Stimulated activated CD4-positive, alpha-beta T cell treated with anti-CD3 and anti-CD28 coated beads, Interleukin-15, amount 100 ng/mL, for 24 hours (primary cell): ENCODE data around the gene HOXD3.

ENCODE experiments used
- DNase-seq: peaks from one replicate; pipeline ENCODE4 v3.0.0-alpha.2; 2020

HOXD3 gene

GRCh38 chr2:176156807-176157498, at the start of gene HOXD3:
TSS of gene HOXD3 (plus strand) at chr2:176157307. CDS start at chr2:176169115, 11,808 bp downstream.
- no peak for DNase-seq

GRCh38 chr2:176107731-176108181, 49.4 kb upstream of the HOXD3 start:
- DNase-seq: no peak

- no peak for DNase-seq
These were observed 47.8 kb upstream of the HOXD3 start for GRCh38 chr2:176109192-176109901.

- no peak for DNase-seq
These were observed 47.2 kb upstream of the HOXD3 start for GRCh38 chr2:176109946-176110345.

- DNase-seq: no peak
These were observed 46.4 kb upstream of the HOXD3 start for GRCh38 chr2:176110415-176111308.

GRCh38 chr2:176111309-176111663, 45.8 kb upstream of the HOXD3 start:
- DNase-seq: no peak

- DNase-seq: no peak
These were observed 45.2 kb upstream of the HOXD3 start for GRCh38 chr2:176111846-176112374.

GRCh38 chr2:176112375-176113302, 44.5 kb upstream of the HOXD3 start:
- no peak for DNase-seq

- no peak for DNase-seq
These were observed 42.8 kb upstream of the HOXD3 start for GRCh38 chr2:176114120-176114929.

- no peak for DNase-seq
These were observed 42.0 kb upstream of the HOXD3 start for GRCh38 chr2:176114930-176115625.

- DNase-seq: no peak
These were observed 41.0 kb upstream of the HOXD3 start, which contains the start of gene HOXD10 for GRCh38 chr2:176115883-176116813. TSS of gene HOXD10 (plus strand) at chr2:176116778. CDS start at chr2:176116834, 56 bp downstream.

GRCh38 chr2:176117162-176117822, 39.8 kb upstream of the HOXD3 start:
- DNase-seq: no peak

- no peak for DNase-seq
These were observed 39.2 kb upstream of the HOXD3 start for GRCh38 chr2:176117823-176118371.

- DNase-seq: no peak
These were observed 38.3 kb upstream of the HOXD3 start for GRCh38 chr2:176118601-176119339.

GRCh38 chr2:176120364-176121189, 36.5 kb upstream of the HOXD3 start:
- DNase-seq: no peak

- no peak for DNase-seq
These were observed 35.7 kb upstream of the HOXD3 start for GRCh38 chr2:176121190-176122051.
